ENCODE data around the gene PMIS2.

Gene PMIS2

DNA sequence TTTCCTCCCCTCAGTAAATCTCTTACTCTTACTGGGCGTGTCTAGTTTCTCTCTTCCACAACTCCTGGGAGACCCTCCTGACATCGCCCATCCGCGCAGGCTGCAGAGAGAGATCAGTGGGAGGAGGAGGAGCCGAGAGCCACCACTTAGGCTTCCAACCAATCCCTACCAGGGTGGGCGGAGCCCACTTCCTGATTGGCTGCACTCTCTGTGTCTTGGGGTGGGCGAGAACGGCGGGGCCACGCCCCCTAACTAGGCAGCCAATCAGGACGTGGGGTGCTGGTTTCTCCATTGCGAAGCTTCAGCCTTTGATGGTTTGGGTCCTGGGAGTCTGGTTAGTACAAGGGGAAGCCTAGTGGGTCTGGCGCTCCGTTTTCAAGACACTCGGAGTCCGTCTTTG, at the start of gene PMIS2:
PMIS2 (plus strand) TSS at position 326 of the 400 bp plus-strand sequence. CDS start 87 bp downstream, outside the sequence.
- no peak for DNase-seq (ENCODE audit: low spot score)

DNA sequence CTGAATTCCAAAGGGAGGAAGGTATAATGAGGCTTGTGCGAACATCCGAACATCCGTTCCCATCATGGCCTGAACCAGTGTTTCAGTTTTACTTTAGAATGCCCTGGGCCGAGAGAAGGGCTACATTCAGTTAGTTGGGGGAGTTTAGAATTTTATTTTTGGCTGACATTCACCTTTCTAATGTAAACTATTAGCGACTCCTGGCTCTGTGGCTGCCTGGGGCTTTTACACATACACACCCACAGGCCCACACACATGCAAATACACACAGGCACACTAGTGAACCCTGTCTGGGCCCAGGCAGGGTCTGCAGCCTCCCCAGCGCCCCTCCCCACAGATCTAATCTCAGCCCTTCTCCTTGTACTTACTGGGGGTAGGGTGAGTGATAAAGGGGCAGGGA, 46.7 kb upstream of the PMIS2 start:
- no peak for DNase-seq (ENCODE audit: low spot score)

DNA sequence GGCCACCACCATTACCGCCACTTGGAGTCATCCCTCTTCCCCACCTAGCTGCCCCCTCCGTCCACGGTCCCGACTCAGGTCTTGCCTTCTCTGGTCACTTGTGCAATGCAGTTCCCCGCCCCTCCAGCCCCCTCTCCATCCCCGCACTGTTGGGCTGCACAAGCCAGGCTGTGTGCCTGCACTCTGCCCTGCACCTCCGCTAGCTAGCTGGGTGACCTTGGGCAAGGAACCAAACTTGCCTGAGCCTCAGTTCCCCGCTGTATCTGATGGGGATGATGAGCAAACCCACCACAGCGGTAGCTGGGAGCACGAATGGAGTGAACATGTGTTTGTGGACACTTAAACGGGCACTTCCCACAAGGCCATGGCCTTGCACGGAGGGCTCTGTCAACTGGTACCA, 46.1 kb upstream of the PMIS2 start:
- no peak for DNase-seq (ENCODE audit: low spot score)

DNA sequence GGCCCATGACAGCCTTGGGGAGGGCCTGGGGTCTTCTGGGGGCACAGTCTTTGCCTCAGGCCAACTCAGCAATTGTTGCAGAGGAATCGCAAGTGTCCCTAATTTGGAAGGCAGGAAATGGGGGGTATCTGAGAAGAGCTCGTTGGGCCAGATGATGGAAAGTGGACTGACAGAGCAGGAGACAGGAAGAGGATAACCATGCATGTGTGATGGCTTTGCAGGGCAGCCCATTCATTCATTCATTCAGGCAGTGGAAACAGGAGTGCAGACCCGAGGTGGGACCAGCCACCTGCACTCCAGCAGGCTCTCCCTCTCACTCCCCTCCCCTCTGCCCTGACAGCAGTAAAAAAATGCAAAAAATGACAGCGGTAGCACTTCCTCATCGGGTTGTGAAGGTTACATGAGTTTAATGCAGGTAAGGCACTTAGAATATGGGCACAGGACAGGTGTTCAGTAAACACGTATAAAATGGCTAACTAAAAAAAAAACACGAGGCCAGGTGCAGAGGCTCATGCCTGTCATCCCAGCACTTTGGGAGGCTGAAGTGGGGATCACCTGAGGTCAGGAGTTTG, 45.5 kb upstream of the PMIS2 start:
- DNase-seq (ENCODE audit: low spot score), result no peak

DNA sequence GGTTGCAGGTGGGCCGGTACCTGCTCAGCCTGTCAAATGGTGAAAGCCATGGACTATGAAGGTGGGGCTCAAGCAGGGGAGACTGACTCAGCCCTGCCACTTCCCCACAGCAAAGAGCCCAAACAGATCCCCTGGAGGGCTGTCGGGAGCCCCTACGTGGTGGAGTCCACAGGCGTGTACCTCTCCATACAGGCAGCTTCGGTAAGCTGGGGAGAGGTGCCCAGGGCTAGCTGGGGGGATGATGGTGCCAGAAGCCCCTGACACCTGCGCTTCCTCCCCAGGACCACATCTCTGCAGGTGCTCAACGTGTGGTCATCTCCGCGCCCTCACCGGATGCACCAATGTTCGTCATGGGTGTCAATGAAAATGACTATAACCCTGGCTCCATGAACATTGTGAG, 43.8 kb upstream of the PMIS2 start:
- no peak for DNase-seq (ENCODE audit: low spot score)

DNA sequence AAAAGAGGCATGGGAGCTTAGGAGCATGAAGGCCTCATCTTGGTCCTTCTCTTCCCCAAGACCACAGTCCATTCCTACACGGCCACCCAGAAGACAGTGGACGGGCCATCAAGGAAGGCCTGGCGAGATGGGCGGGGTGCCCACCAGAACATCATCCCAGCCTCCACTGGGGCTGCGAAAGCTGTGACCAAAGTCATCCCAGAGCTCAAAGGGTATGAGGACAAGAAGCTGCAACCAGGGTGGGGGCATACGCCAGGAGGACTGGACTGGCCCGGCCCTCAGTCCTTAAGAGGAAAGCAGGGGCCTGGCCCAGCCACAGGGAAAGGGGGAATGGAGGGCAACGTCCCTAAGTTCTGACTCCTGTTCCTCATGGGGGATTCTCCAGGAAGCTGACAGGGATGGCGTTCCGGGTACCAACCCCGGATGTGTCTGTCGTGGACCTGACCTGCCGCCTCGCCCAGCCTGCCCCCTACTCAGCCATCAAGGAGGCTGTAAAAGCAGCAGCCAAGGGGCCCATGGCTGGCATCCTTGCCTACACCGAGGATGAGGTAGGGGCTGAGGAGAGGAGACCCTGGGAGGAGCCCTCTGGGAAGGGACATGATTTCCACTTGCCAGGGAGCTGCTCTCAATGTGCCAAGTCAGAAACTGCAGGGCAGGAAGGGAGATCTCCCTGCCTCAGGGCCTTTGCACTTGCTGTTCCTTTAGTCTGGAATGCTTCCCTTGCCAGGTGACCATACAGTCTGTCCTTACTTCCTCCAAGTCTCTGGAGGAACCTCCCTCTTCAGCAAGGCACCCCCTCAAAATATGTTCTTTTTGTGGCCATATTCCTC, 42.5 kb upstream of the PMIS2 start:
- no peak for DNase-seq (ENCODE audit: low spot score)

DNA sequence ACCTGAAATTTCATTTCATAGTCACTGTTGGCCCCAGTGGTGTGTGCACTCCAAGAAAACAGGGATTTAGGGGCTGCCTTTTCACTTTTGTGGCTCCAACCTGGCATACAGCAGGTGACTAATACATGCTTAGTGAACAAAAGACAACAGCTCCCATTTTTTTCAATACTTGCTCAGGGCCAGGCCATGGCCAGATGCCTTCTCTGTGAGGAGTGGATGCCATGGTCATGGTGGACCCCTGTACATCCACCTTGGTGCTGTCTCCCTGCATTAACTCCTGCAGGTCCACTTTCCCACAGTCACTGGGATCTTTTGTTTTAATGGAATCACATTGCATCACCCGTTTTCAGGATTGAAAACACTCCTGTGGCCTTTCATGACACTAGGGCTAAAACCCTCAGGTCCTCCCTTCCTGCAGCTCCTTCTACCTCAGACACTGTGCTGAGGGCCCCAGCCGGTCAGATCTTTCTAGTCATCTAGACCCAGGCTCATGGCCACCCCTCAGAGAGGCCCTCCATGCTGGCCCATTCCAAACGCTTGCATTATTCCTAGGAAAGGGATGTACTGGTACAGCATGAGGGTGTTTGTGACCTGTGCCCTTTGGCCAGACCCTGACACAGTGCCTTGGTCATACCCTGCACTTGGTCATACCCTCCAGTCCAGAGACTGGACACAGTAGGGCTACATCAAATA, 41.7 kb upstream of the PMIS2 start:
- no peak for DNase-seq (ENCODE audit: low spot score)

DNA sequence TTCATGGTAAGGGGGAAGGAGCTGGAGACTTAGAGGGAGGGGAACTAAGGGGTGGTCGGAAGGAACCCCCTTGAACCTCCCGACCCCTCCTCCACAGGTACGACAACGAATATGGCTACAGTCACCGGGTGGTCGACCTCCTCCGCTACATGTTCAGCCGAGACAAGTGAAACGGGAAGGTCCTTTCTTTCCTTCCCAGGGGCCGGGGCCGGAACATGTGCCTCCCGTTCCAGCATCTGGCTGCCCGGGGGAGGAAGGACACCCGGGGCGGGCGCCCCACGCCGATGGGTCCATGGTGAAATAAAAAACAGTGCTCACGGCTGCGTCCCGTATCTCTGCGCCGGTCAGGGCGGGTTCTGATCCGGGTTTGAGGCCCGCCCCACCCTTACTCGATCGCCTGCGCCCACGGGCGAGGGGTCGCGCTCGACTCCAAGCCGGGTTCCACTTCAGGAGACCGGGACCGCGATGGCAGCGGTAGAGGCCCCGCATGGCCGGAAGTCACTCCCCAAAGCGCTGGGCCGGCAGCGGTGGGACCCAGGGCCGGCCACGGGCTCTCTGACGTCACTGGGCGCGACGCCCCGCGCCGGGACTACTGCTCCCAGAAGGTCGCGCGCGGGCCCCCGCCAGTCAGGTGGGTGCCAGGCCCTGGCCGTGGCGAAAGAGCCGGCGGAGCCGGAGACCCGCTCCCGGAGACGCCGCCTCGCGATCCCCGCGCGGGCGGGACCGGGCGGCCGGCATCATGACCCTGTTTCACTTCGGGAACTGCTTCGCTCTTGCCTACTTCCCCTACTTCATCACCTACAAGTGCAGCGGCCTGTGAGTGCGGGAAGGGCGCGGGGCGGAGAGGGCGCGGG, 40.7 kb upstream of the PMIS2 start, which contains the start of gene TMEM147:
TMEM147 (plus strand) TSS at position 626 of the 854 bp plus-strand sequence; CDS start at position 740, 114 bp downstream.
- peak; percentile 85 for DNase-seq (ENCODE audit: low spot score)

DNA sequence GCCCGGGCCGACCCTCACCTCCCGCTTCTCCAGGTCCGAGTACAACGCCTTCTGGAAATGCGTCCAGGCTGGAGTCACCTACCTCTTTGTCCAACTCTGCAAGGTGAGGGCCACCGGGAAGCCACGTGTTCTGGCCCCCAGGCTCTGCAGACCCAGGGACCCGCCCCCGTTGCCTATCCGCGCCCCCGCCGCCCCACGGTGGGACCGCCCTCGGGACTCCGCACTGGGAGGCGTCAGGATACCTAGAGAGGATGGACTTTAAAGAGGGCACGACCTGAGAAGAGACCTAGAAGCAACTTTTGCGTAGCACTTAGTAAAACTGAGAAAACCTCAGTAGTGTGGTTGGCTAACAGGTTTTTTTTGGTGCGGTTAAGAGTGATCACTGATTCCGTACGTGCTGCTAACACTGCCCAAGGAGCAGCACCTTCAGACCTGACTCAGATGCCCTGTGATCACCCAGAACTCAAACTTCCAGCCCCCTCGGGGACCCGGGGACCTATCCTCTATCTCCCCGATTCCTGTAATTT, 40.1 kb upstream of the PMIS2 start:
- peak; percentile 82 for DNase-seq (ENCODE audit: low spot score)

DNA sequence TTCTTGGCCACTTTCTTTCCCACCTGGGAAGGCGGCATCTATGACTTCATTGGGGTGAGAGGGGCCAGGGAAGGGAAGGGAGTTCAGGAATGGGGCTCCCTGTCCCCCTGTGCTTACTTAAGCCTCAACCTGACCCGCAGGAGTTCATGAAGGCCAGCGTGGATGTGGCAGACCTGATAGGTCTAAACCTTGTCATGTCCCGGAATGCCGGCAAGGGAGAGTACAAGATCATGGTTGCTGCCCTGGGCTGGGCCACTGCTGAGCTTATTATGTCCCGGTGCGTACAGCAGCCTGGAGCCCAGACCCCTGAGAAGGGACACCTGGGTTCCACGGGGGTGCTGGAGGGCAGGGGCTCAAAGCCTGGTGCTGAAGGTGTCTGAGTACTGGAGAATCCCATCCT, 39.4 kb upstream of the PMIS2 start:
- no peak for DNase-seq (ENCODE audit: low spot score)

DNA sequence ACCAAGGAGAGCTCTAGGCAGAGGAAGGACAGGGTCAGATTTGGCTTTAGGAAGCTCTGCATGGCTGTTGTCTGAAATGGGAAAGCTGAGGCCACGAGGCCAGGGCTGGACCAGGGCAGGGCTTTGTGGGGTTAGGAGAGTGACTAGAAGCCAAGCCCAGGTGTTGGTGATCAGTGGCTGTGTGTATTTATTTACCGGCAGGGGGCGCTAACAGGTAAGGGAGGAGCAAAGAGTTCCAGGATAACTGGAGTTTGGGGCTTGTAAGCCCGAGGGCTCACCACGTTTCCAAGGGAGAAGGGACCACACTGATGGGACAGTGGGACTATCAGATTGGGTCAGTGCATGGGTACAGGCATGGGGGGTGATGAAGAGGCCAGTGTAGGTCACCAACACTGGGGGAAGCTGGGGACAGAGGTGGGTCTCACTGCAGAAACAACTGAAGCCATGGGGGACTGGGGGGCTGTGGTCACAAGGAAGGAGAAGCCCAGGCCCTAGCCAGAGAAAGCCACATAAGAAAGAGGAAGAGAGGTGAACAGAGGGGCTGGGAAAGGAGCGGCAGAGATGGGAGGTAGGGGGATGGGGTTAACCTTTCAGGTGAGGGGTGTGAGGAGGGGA, 36.7 kb upstream of the PMIS2 start:
- DNase-seq (ENCODE audit: low spot score), result peak; percentile 72

DNA sequence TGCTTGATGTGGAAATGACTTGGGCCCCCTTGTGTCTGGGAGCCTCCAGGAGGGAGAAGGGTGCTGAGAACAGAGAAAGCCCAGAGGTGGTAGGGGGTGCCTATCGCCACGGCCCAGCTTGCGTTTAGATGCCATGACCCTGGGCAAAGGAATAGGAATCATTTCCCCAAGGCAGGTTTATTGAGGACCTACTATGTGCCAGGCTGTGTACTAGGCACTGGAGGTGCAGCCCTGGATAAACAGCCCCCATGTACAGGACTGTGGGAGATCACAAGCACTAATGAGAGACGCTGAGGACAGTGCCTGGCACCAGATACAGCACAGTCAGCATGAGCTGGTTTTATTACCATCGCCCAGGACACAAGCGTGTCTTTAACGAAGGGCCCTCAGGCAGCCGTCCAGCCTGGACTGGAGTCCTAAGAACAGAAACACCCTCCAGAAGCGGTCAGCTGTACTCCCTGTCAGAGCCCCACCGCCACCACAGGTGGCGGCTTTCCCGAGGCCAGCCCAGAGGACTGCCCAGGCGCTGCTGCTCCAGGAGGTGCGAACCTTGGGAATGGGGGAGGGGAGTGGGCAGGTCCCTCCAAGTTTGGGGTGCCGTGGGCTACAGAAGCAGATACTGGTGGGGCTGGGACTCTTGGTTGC, 36.0 kb upstream of the PMIS2 start:
- DNase-seq (ENCODE audit: low spot score), result no peak

DNA sequence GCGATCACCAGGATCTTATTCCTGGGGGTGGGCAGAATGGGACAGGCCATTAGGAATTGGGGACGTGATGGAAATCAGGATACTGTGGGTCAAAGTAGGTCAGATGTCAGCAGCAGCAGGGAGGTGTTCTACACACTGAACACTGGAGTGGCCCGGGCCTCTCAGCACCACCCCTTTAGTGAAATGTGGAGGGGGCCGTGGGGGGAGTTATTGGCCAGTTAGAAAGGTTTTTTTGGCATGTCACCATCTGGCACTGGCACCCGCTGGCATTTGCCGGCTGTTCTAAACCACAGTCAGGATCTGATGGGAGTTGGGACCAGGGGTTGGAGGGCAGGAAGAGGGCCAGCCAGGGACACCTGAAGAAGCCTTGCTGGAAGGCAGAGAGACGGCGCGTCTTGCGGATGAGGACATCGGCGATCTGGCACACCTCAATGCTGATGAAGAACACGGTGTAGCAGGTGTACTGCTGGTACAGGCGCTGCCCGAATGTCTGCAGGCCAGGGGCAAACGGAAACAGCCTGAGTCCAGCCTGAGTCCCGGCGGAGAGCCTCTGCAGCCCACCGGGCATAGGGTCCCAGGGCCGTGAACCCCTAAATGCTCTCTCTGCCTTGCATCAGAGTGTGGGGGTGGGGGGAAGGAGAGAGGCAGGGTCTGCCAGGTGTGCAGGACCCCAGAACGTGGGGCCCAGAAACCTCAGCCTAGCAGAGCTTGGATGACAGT, 34.7 kb upstream of the PMIS2 start:
- no peak for DNase-seq (ENCODE audit: low spot score)

DNA sequence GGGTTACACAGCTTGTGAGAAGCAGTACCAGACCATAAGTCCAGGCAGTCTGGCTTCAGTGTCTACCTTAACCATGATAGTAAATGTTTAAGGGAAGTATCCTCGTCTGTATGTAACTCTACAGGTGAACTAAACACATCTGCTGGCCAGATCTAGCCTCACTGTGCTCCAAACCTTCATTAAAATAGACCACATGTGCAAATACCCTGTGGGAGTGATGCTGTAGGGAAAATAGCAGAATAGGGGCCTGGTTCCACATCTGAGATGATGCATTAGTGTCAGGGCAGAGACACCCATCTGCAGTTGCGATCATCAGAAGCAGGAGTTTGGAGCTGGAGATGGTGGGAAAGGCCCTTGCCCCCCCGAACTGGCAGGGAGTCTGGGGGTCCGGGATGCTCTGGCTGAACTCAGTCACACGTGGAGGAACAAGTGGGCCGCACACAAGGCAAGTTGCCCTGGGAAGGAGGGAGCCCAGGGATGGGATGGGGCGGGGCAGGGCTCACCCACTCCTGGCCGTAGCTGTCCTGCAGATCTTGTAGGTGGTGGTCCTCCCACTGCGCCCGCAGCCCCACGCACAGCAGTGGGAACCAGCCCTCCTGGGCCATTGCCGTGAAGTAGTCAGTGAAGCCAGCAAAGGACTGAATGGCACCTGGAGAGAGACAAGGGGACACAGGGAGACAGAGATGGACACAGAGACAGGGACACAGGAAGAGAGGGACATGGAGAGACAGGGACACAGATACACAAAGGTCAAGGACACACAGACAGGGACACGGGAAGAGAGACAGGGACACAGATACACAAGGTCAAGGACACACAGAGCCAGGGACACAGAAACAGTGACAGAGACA, 33.2 kb upstream of the PMIS2 start:
- DNase-seq (ENCODE audit: low spot score), result no peak

DNA sequence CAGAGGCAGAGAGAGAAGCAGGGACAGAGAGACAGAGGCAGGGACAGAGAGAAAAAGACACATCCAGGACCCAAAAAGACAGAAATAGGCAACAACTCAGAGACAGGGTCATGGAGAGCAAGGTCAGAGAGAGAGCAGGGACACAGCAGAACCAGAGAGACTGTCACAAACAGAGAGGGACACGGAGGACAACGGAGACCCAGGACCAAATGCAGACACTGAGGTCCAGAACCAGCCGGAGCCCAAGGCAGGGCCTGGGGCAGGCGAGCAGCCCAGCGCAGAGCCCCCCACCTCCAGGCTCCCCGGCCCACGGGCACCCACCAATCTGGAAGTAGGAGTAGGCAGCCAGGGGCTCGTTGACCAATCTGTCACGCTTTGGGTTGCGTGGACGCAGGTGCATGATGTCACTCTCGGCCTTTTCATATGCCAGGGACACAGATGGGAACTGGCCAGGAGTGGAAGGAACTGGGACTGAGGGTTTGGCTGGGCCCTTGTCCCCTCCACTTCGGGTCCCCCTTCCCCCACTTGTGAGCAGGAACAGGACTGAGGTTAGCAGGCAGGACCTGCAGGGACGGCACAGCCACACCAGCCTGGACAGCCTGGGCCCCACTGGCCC, 32.5 kb upstream of the PMIS2 start:
- DNase-seq (ENCODE audit: low spot score), result no peak

DNA sequence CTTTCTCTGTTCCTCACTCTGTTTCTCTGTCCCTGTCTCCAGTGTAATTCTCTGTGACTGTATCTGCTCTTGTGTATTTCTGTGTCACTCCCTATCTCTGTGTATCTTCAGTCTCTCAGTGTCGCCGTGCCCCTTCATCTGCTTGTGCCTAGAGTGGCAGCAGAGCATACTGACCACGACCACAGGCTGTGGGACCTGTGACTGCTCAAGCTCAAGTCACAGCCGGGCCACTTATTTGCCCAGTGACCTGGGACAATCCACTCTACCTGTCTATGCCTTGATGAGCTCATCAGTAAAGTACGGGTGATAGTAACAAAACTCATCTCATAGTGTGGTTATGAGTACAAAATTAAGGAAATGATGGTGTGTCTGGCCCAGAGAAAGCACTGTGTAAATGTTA, 31.9 kb upstream of the PMIS2 start:
- no peak for DNase-seq (ENCODE audit: low spot score)

DNA sequence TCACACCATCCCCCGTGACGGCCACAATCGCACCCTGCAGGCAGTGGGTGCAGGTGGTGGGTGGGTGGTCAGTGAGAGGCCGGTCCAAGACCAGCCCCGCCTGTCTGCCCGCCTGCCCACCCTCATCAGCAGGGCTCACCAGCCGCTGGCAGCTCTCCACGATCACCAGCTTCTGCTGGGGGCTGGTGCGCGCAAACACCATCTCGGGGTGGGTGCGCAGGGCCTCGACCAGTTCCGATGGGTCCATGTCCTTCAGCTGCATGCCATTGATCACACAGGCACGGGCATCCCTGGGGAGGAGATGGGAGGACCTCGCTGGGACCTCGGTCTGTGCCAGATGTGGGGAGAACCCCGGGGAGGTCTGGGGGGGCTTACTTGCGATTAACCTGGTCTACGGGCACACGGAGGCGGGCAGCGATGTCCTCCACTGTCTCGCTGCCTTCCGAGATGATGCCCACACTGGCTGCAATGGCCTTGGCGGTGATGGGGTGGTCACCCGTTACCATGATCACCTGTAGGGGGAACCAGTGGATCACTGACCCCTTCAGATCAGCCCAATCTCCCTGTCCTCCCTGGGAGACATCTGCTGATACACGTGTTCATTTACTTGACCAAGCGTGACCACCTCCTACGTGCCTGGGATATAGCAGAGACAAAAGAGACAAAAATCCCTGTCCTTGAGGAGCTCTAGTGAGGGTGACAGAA, 30.5 kb upstream of the PMIS2 start:
- DNase-seq (ENCODE audit: low spot score), result no peak

DNA sequence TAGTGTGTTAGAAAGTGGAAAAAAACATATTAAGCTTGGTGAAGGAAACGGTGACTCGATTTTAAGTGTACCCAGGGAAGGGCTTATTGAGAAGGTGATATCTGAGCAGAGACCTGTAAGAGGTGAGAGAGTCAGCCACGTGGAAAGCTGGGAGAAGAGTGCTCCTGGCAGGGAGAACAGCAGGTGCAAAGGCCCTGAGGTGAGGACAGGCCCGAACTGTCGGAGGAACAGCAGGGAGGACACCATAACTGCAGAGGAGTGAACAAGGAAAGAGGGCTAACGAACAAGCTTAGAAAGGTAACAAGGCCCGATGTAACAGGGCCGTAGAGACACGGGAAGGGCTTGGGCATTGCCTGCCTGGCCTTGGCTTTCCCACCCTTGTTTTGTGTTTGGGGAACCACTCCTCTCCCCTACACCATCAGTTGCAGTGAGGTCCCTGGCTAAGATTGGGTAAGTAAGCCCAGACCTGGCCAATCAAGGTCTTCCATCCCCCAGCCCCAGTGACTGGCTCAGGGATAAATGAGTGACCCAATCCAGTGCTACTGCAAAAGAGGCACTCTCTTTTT, 29.9 kb upstream of the PMIS2 start:
- DNase-seq (ENCODE audit: low spot score), result no peak
